Measurements from ENCODE around the gene DYDC2. TPM values are rescaled to one million over a fixed set of nuclear protein-coding genes. Genes with fewer than 3 reads are reported as not detected.
A peak's percentile ranks its signal among the peaks of the same experiment; 100 is the strongest.

DYDC2 gene
- total RNA-seq, 1 experiment from 2014 or later: not detected

- peak overlapping the region; percentile 84 for H3K4me2 ChIP-seq
- DNase-seq: no peak
- no TSS peak for BruUV-seq (replicated peaks)
- H3K9me2 ChIP-seq (ENCODE audit: insufficient read depth): no peaks in the 10 kb centered on the region
- no peaks in the 10 kb centered on the region for H3K27me3 ChIP-seq (ENCODE audit: insufficient read depth, low read depth)
- H4K20me1 ChIP-seq (ENCODE audit: insufficient read depth): peaks cover 8% of the 10 kb centered on the region
- no peaks in the 10 kb centered on the region for H3K36me3 ChIP-seq (ENCODE audit: low read depth)
- H3K4me1 ChIP-seq (replicated peaks; ENCODE audit: insufficient read depth): peaks cover 24% of the 10 kb centered on the region
- ChIA-PET CTCF (no interaction called here), POLR2A (ENCODE audit: unreplicated experiment) (no interaction called here)
- peaks cover 20% of the 10 kb centered on the region; the same call in 1 of the 2 replicates for H3F3A ChIP-seq (ENCODE audit: insufficient read depth, low read depth)
- H3K27ac ChIP-seq: no peak overlapping the region
- peaks cover 49% of the 10 kb centered on the region for H3K79me2 ChIP-seq (ENCODE audit: low read depth)
- no peak overlapping the region for H2AFZ ChIP-seq
- TF ChIP-seq CTCF (conservative IDR thresholded peaks at IDR 0.05) (no peak), EZH2 (IDR thresholded peaks at IDR 0.05; ENCODE audit: low read depth) (no peak)
- no peak overlapping the region for H3K4me3 ChIP-seq
- no peaks in the 10 kb centered on the region for H3K9me3 ChIP-seq (ENCODE audit: insufficient read depth, low read depth)
- intact Hi-C loops (cut with micrococcal nuclease; ENCODE audit: unreplicated experiment): no loop called here
These were observed 54.1 kb downstream of the DYDC2 start for GRCh38 chr10:80410578-80411145.

GRCh38 chr10:80411267-80411668 is 54.7 kb downstream of the DYDC2 start:
- ChIA-PET POLR2A (ENCODE audit: unreplicated experiment) (interaction anchor here (0.6 kb wide), 1 partner anchor 42 kb away, joined by 24 read pairs; no protein-coding TSS in a partner anchor), CTCF (interaction anchor here (0.6 kb wide), 2 partner anchors 28 to 254 kb away, joined by 3 to 4 read pairs; no protein-coding TSS in a partner anchor)
- TF ChIP-seq EZH2 (IDR thresholded peaks at IDR 0.05; ENCODE audit: low read depth) (no peak), CTCF (conservative IDR thresholded peaks at IDR 0.05) (no peak)
- BruUV-seq (replicated peaks): no TSS peak
- peaks cover 8% of the 10 kb centered on the region for H4K20me1 ChIP-seq (ENCODE audit: insufficient read depth)
- H3K4me2 ChIP-seq: no peak overlapping the region
- no peaks in the 10 kb centered on the region for H3K9me2 ChIP-seq (ENCODE audit: insufficient read depth)
- no peaks in the 10 kb centered on the region for H3K9me3 ChIP-seq (ENCODE audit: insufficient read depth, low read depth)
- H3K27ac ChIP-seq: no peak overlapping the region
- H3K27me3 ChIP-seq (ENCODE audit: insufficient read depth, low read depth): no peaks in the 10 kb centered on the region
- H3F3A ChIP-seq (ENCODE audit: insufficient read depth, low read depth): peaks cover 20% of the 10 kb centered on the region; the same call in 1 of the 2 replicates
- H3K36me3 ChIP-seq (ENCODE audit: low read depth): no peaks in the 10 kb centered on the region
- peaks cover 49% of the 10 kb centered on the region for H3K79me2 ChIP-seq (ENCODE audit: low read depth)
- H3K4me3 ChIP-seq: no peak overlapping the region
- intact Hi-C loops (cut with micrococcal nuclease; ENCODE audit: unreplicated experiment): no loop called here
- DNase-seq: peak in 1 of 2 experiments; percentile 38
- H3K4me1 ChIP-seq (replicated peaks; ENCODE audit: insufficient read depth): peaks cover 24% of the 10 kb centered on the region
- H2AFZ ChIP-seq: no peak overlapping the region

GRCh38 chr10:80411681-80412220 is 55.2 kb downstream of the DYDC2 start:
- Histone ChIP-seq H3K9me3 (ENCODE audit: insufficient read depth, low read depth) (no peaks in the 10 kb centered on the region), H3K27me3 (ENCODE audit: insufficient read depth, low read depth) (no peaks in the 10 kb centered on the region), H3K27ac (no peak overlapping the region), H3K4me3 (no peak overlapping the region), H3K4me1 (replicated peaks; ENCODE audit: insufficient read depth) (peaks cover 24% of the 10 kb centered on the region), H4K20me1 (ENCODE audit: insufficient read depth) (peaks cover 8% of the 10 kb centered on the region), H3K79me2 (ENCODE audit: low read depth) (peaks cover 49% of the 10 kb centered on the region), H3F3A (ENCODE audit: insufficient read depth, low read depth) (peaks cover 20% of the 10 kb centered on the region; the same call in 1 of the 2 replicates), H3K9me2 (ENCODE audit: insufficient read depth) (no peaks in the 10 kb centered on the region), H3K36me3 (ENCODE audit: low read depth) (no peaks in the 10 kb centered on the region), H3K4me2 (no peak overlapping the region), H2AFZ (no peak overlapping the region)
- intact Hi-C loops (cut with micrococcal nuclease; ENCODE audit: unreplicated experiment): no loop called here
- DNase-seq: no peak
- CTCF ChIA-PET: interaction anchor here (0.6 kb wide), 2 partner anchors 29 to 253 kb away, joined by 3 to 4 read pairs; no protein-coding TSS in a partner anchor
- TF ChIP-seq CTCF (conservative IDR thresholded peaks at IDR 0.05) (no peak), EZH2 (IDR thresholded peaks at IDR 0.05; ENCODE audit: low read depth) (no peak)
- no TSS peak for BruUV-seq (replicated peaks)
- POLR2A ChIA-PET (ENCODE audit: unreplicated experiment): interaction anchor here (0.6 kb wide), 1 partner anchor 42 kb away, joined by 24 read pairs; no protein-coding TSS in a partner anchor

Measured in PC-9 (cell line).